Ascending aorta (tissue), 2 donors: ENCODE results near the gene COG6. TPM values are rescaled to one million over a fixed set of nuclear protein-coding genes. Genes with fewer than 3 reads are reported as not detected.

Experiments used
- DNase-seq, 2 donors: peaks; one replicate each; pipeline ENCODE4 v3.0.0-alpha.2; 2019; ENCODE audit warnings: low spot score in 2 of 2
- H3K27ac ChIP-seq, 2 donors: fragments of 200-600 bp; sonication (generic); one replicate each; pipeline ENCODE4 v1.5.1; 2016 to 2017; ENCODE audit warnings: mild to moderate bottlenecking in 1 of 2
- H3K27me3 ChIP-seq: fragments of 200-600 bp; sonication (generic); one replicate; pipeline ENCODE4 v1.5.1; 2017
- H3K36me3 ChIP-seq, 2 donors: fragments of 200-600 bp; sonication (generic); one replicate each; pipeline ENCODE4 v1.5.1; 2016
- H3K4me1 ChIP-seq, 2 donors: fragments of 200-600 bp; sonication (generic); one replicate each; pipeline ENCODE4 v1.5.1; 2016 to 2017; ENCODE audit warnings: mild to moderate bottlenecking in 1 of 2
- H3K4me3 ChIP-seq, 2 donors: fragments of 200-600 bp; sonication (generic); one replicate each; pipeline ENCODE4 v1.5.1; 2016 to 2017; ENCODE audit warnings: mild to moderate bottlenecking in 1 of 2
- H3K9me3 ChIP-seq, 2 donors: fragments of 200-600 bp; sonication (generic); one replicate each; pipeline ENCODE4 v1.5.1; 2016
- intact Hi-C: fragments of 100-400 bp; cut with DNase I; formaldehyde crosslinking; loops from one replicate; pipeline ENCODE4 v1.15.1; 2023
- total RNA-seq: library from RNA; depleted of rRNA; stranded (reverse); fragments of >200 nt; gene quantifications from one replicate; pipeline ENCODE4 v1.1.0, GENCODE V29; 2016
- TF ChIP-seq, protein P1 (sequence below), 3 experiments: fragments of 200-600 bp in 2 of 3; fragments of 450-650 bp in 1 of 3; sonication (generic) in 2 of 3; IDR thresholded peaks; one replicate each; pipeline ENCODE4 v1.5.1; 2016 to 2019; ENCODE audit warnings: antibody characterized with exemption in 3 of 3, mild to moderate bottlenecking in 1 of 3, moderate library complexity in 1 of 3

COG6 gene
- total RNA-seq: 8.6 TPM

DNA sequence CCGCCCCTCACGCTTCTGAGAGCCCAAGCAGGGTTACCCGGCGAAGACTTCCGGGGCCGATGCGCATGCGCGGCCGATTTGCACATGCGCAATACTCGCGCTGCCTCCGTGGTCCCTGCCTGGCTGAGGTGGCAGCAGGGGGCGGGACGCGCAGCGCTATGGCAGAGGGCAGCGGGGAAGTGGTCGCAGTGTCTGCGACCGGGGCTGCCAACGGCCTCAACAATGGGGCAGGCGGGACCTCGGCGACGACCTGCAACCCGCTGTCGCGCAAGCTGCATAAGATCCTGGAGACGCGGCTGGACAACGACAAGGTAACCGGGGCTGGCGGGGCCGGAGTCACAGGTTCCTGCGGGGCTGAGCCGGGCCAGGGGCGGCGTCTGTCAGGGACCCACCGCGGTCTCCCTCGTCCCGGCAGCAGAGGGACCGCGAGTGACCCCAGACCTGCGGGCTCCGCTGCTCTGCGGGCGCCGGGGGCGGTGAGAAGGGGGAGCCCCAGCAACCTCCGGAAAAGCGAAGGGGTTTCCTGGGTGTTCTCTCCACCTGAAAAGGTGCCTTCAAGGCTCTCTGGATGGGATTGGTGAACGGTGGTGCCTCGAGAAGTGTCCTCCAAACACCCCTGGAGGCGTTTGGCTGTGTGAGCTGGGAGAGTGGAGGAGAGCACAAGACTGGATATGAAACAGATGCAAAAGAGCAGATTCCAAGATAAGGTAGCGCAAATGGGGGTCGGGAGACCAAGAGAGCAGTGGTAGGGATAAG, at the start of gene COG6:
TSS of gene COG6 (plus strand) at position 94 of the 756 bp plus-strand sequence. CDS start at position 159, 65 bp downstream.
- Histone ChIP-seq H3K36me3 (peaks cover 0 to 2% of the 10 kb centered on the region in 2 donors), H3K4me3 (peak within 1 kb of the TSS; percentile 69 to 93), H3K9me3 (no peaks in the 10 kb centered on the region), H3K4me1 (peaks cover 0 to 3% of the 10 kb centered on the region in 2 donors), H3K27ac (peak within 1 kb of the TSS; percentile 61 to 81), H3K27me3 (no peaks in the 10 kb centered on the region)
- TF ChIP-seq, protein P1, sequence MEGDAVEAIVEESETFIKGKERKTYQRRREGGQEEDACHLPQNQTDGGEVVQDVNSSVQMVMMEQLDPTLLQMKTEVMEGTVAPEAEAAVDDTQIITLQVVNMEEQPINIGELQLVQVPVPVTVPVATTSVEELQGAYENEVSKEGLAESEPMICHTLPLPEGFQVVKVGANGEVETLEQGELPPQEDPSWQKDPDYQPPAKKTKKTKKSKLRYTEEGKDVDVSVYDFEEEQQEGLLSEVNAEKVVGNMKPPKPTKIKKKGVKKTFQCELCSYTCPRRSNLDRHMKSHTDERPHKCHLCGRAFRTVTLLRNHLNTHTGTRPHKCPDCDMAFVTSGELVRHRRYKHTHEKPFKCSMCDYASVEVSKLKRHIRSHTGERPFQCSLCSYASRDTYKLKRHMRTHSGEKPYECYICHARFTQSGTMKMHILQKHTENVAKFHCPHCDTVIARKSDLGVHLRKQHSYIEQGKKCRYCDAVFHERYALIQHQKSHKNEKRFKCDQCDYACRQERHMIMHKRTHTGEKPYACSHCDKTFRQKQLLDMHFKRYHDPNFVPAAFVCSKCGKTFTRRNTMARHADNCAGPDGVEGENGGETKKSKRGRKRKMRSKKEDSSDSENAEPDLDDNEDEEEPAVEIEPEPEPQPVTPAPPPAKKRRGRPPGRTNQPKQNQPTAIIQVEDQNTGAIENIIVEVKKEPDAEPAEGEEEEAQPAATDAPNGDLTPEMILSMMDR (IDR thresholded peaks at IDR 0.05): peak in 1 of 3 experiments; percentile 23
- peak; percentile 61 to 96 for DNase-seq
- intact Hi-C loops: loop anchor here (2.0 kb wide), 1 partner anchor 617 kb away; the partner anchor contains the start of genes NHLRC3 and PROSER1

GRCh38 chr13:39605677-39606320, 49.7 kb upstream of the COG6 start:
- H3K36me3 ChIP-seq: no peaks in the 10 kb centered on the region
- intact Hi-C loops: no loop called here
- no peak for DNase-seq

GRCh38 chr13:39607876-39608275, 47.6 kb upstream of the COG6 start:
- no peaks in the 10 kb centered on the region for H3K9me3 ChIP-seq
- H3K4me1 ChIP-seq: no peaks in the 10 kb centered on the region
- H3K27ac ChIP-seq: no peak overlapping the region
- no peaks in the 10 kb centered on the region for H3K36me3 ChIP-seq
- H3K4me3 ChIP-seq: no peak overlapping the region
- intact Hi-C loops: no loop called here
- DNase-seq: no peak
- H3K27me3 ChIP-seq: no peaks in the 10 kb centered on the region
- TF ChIP-seq, protein P1 (IDR thresholded peaks at IDR 0.05): no peak

More at GRCh38 chr13:39605677-39606320, 49.7 kb upstream of the COG6 start:
- TF ChIP-seq, protein P1 (IDR thresholded peaks at IDR 0.05): no peak
- no peak overlapping the region for H3K4me3 ChIP-seq
- H3K27me3 ChIP-seq: no peaks in the 10 kb centered on the region
- no peaks in the 10 kb centered on the region for H3K4me1 ChIP-seq
- H3K27ac ChIP-seq: no peak overlapping the region
- no peaks in the 10 kb centered on the region for H3K9me3 ChIP-seq

DNA sequence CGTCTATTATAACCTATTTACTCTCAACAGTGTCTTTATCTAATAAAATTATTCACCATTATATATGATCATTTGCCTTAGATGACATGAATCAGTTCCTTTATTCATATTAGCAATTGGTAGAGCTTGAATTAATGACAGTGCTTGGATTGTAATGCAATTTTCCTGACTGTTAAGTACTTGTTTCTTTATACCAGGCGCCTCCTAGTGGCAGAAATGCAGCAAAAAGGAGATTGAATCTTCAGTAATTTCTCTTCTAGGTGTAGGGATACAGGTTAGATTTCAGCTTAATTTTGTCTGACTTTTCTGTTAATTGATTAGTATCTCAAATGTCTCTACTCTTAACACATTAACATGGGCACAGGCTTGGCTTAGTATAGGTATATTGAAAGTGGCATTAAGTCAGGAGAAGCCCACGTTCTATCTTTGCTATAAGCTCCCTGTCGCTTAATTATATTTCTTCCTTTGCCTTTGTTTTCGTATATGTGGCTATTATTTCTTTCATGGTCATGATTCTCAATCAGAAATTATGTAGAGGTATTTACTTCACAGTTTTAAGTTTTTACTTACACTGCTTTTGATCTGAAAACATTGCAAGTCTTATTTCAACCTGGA, 43.3 kb upstream of the COG6 start:
- DNase-seq: peak in 1 of 2 donors; percentile 86
- no peaks in the 10 kb centered on the region for H3K27me3 ChIP-seq
- H3K27ac ChIP-seq: no peak overlapping the region

GRCh38 chr13:39616087-39616694, 39.3 kb upstream of the COG6 start:
- Histone ChIP-seq H3K9me3 (no peaks in the 10 kb centered on the region), H3K4me1 (no peaks in the 10 kb centered on the region), H3K27me3 (no peaks in the 10 kb centered on the region), H3K36me3 (no peaks in the 10 kb centered on the region), H3K27ac (no peak overlapping the region), H3K4me3 (no peak overlapping the region)
- TF ChIP-seq, protein P1 (IDR thresholded peaks at IDR 0.05): peak; percentile 81 to 95 (median 91)
- intact Hi-C loops: loop anchor here (2.0 kb wide), 1 partner anchor 565 kb away; no protein-coding TSS in a partner anchor
- peak in 1 of 2 donors; percentile 66 for DNase-seq

More for the DNA sequence above, 43.3 kb upstream of the COG6 start:
- Histone ChIP-seq H3K4me3 (no peak overlapping the region), H3K36me3 (no peaks in the 10 kb centered on the region), H3K4me1 (no peaks in the 10 kb centered on the region), H3K9me3 (no peaks in the 10 kb centered on the region)
- intact Hi-C loops: loop anchor here (1.0 to 5.0 kb wide), 2 partner anchors 467 to 575 kb away; partner anchors contain the start of genes NHLRC3 and PROSER1
- TF ChIP-seq, protein P1 (IDR thresholded peaks at IDR 0.05): peak; percentile 52 to 82 (median 76)
